GM12875 (cell line): ENCODE data around the gene ASCL5.

Source experiments
- H3K4me3 ChIP-seq: one replicate; pipeline ENCODE4 v1.5.1; 2011; ENCODE audit warnings: low read depth, low read length, control low read depth
- CTCF ChIP-seq: IDR thresholded peaks from 2 replicates; pipeline ENCODE4 v1.5.1; 2011; ENCODE audit warnings: low read depth, mild to moderate bottlenecking, control low read depth, inconsistent platforms, low read length, moderate library complexity, borderline replicate concordance; ENCODE audit not compliant: insufficient read depth

Gene ASCL5

GRCh38 chr1:201109651-201110050, 17.3 kb downstream of the ASCL5 start:
- no peak overlapping the region for H3K4me3 ChIP-seq
- TF ChIP-seq CTCF: no peak

GRCh38 chr1:201108614-201109013, 18.4 kb downstream of the ASCL5 start:
- no peak overlapping the region for H3K4me3 ChIP-seq
- no peak for TF ChIP-seq CTCF

GRCh38 chr1:201105688-201106087, 21.3 kb downstream of the ASCL5 start:
- H3K4me3 ChIP-seq: no peak overlapping the region
- TF ChIP-seq CTCF: no peak

GRCh38 chr1:201104141-201104540, 22.8 kb downstream of the ASCL5 start:
- no peak for TF ChIP-seq CTCF

GRCh38 chr1:201103666-201104065, 23.3 kb downstream of the ASCL5 start:
- H3K4me3 ChIP-seq: no peak overlapping the region
- no peak for TF ChIP-seq CTCF

More at GRCh38 chr1:201104141-201104540, 22.8 kb downstream of the ASCL5 start:
- H3K4me3 ChIP-seq: no peak overlapping the region

GRCh38 chr1:201100169-201100930, 26.6 kb downstream of the ASCL5 start:
- TF ChIP-seq CTCF: no peak
- no peak overlapping the region for H3K4me3 ChIP-seq

- H3K4me3 ChIP-seq: no peak overlapping the region
- TF ChIP-seq CTCF: no peak
Measured at GRCh38 chr1:201098992-201099677, 27.8 kb downstream of the ASCL5 start.
